ENCODE measurements around the gene RND3. TPM values are rescaled to one million over a fixed set of nuclear protein-coding genes. Genes with fewer than 3 reads are reported as not detected.

The RND3 gene
- total and polyA plus RNA-seq, 9 donors, result 2.5 to 23.0 (median 11.4) TPM

- intact Hi-C loops (cut with DNase I), result no loop called here
- Histone ChIP-seq H3K4me1 (ENCODE audit: insufficient read depth) (no peaks in the 10 kb centered on the region), H3K27ac (no peak overlapping the region), H3K4me3 (no peak overlapping the region), H3K27me3 (no peaks in the 10 kb centered on the region), H3K36me3 (no peaks in the 10 kb centered on the region), H3K9me3 (no peaks in the 10 kb centered on the region)
- 89 to 92% (median 91%) methylated on average over 4 of the region's 4 CpGs for WGBS, 3 donors
- no peak for TF ChIP-seq POLR2A (IDR thresholded peaks at IDR 0.05)
- TF ChIP-seq CTCF (IDR thresholded peaks at IDR 0.05), result no peak
- TF ChIP-seq EP300 (IDR thresholded peaks at IDR 0.05), result no peak
- no peak for DNase-seq
These were observed 60.7 kb downstream of the RND3 start for GRCh38 chr2:150426724-150427123.

- Histone ChIP-seq H3K4me3 (no peak overlapping the region), H3K9me3 (no peaks in the 10 kb centered on the region), H3K27me3 (no peaks in the 10 kb centered on the region), H3K27ac (no peak overlapping the region), H3K36me3 (no peaks in the 10 kb centered on the region), H3K4me1 (ENCODE audit: insufficient read depth) (no peaks in the 10 kb centered on the region)
- TF ChIP-seq POLR2A (IDR thresholded peaks at IDR 0.05), result no peak
- intact Hi-C loops (cut with DNase I), result no loop called here
- 48 to 67% (median 49%) methylated on average over 2 of the region's 2 CpGs for WGBS, 3 donors
- DNase-seq, result no peak
These were observed 61.2 kb downstream of the RND3 start for GRCh38 chr2:150426315-150426714.

GRCh38 chr2:150425121-150425955, 62.1 kb downstream of the RND3 start:
- Histone ChIP-seq H3K36me3 (no peaks in the 10 kb centered on the region), H3K27me3 (no peaks in the 10 kb centered on the region), H3K4me3 (no peak overlapping the region), H3K9me3 (no peaks in the 10 kb centered on the region), H3K27ac (no peak overlapping the region), H3K4me1 (ENCODE audit: insufficient read depth) (no peaks in the 10 kb centered on the region)
- no peak for DNase-seq
- intact Hi-C loops (cut with DNase I), result loop anchor here in 1 of 4 donors (2.0 kb wide), 1 partner anchor 47 kb away; no protein-coding TSS in a partner anchor
- WGBS, 3 donors, result 87 to 92% (median 90%) methylated on average over 22 of the region's 22 CpGs
- TF ChIP-seq EP300 (IDR thresholded peaks at IDR 0.05), result no peak
- no peak for TF ChIP-seq POLR2A (IDR thresholded peaks at IDR 0.05)
- no peak for TF ChIP-seq CTCF (IDR thresholded peaks at IDR 0.05)

DNA sequence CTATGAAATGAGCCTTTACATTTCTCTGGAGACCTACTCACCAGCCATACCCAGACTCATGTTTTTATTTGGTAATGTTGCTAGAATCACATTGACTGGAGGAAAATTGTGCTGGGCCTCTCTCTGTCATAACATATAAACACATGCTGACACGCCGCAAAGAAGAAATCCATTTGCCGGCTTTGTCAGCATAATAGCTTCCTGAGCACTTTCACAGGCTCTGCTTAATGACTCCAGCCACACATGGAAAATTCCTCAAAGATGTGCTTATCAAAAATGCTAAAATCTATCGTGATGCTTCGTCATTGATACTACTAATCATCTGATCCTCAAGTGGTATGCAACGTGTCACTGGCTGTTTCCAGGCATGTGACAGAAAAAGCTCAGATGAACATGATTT, 63.1 kb downstream of the RND3 start:
- Histone ChIP-seq H3K9me3 (no peaks in the 10 kb centered on the region), H3K27me3 (no peaks in the 10 kb centered on the region), H3K36me3 (no peaks in the 10 kb centered on the region), H3K4me1 (ENCODE audit: insufficient read depth) (no peaks in the 10 kb centered on the region), H3K27ac (no peak overlapping the region), H3K4me3 (no peak overlapping the region)
- no peak for DNase-seq
- intact Hi-C loops (cut with DNase I), result loop anchor here in 1 of 4 donors (2.0 kb wide), 1 partner anchor 48 kb away; no protein-coding TSS in a partner anchor
- WGBS, 3 donors, result 68 to 86% (median 69%) methylated on average over 6 of the region's 6 CpGs
- TF ChIP-seq CTCF (IDR thresholded peaks at IDR 0.05) (no peak), EP300 (IDR thresholded peaks at IDR 0.05) (no peak), POLR2A (IDR thresholded peaks at IDR 0.05) (no peak)

DNA sequence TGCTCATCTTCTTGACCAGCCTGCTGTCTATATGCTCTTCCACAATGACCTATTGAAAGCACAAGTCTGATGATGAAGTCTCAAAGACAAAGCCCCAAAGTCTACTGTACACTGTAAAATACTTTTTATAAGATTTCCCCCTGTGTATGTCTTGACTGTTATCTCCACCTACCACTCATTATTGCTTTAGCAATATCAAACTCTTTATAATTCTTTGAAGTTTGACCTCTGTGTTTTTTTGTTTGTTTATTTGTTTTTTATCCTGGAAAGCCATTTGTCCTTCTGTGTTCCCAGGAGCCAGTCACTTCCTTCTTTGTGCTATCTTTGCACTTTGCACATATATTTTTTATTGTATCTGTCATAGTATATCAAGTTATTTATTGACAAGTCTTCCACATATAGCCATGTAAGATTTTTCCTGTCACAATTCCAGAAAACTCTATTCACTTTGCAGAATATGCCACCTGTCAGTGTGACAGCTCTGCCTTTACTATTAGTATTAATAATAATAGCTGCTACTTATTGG, 66.3 kb downstream of the RND3 start:
- no peaks in the 10 kb centered on the region for H3K4me1 ChIP-seq (ENCODE audit: insufficient read depth)
- TF ChIP-seq CTCF (IDR thresholded peaks at IDR 0.05) (no peak), POLR2A (IDR thresholded peaks at IDR 0.05) (no peak), EP300 (IDR thresholded peaks at IDR 0.05) (no peak)
- H3K36me3 ChIP-seq, result no peaks in the 10 kb centered on the region
- intact Hi-C loops (cut with DNase I), result no loop called here
- no peak overlapping the region for H3K4me3 ChIP-seq
- no peak overlapping the region for H3K27ac ChIP-seq
- no peaks in the 10 kb centered on the region for H3K9me3 ChIP-seq
- H3K27me3 ChIP-seq, result no peaks in the 10 kb centered on the region
- DNase-seq, result no peak

All from ovary (tissue), 9 donors.